Caki2 (cell line): Measurements from ENCODE around the gene KAT8. TPM values are rescaled to one million over a fixed set of nuclear protein-coding genes. Genes with fewer than 3 reads are reported as not detected.
A peak's percentile ranks its signal among the peaks of the same experiment; 100 is the strongest.
"Not testable (repeated sequence)": the region's sequence is repeated elsewhere in the genome, so short reads cannot be mapped to it uniquely, and the experiment has no call there.

Experiments
- DNase-seq: peaks from one replicate; pipeline ENCODE4 v3.0.0-alpha.2; 2015; ENCODE audit warnings: low read depth
- in situ Hi-C: cut with HindIII; loops from 2 replicates; pipeline ENCODE4 v1.10.0; 2016; ENCODE audit warnings: low sequenced_read_pairs, low pct_unique_long_range_greater_than_20kb, mixed read lengths
- total RNA-seq: library from RNA; depleted of rRNA; stranded (reverse); fragments of >200 nt; shearing (Covaris generic); gene quantifications from 2 replicates; pipeline ENCODE4 v1.2.3, GENCODE V29; 2014; ENCODE audit warnings: low replicate concordance

Gene KAT8
- total RNA-seq, 1 experiment from 2014 or later: 102 TPM

- DNase-seq: peak; percentile 95
- in situ Hi-C loops: no loop called here
Measured at GRCh38 chr16:31138621-31139578, 21.4 kb downstream of the KAT8 start.

- DNase-seq, in situ Hi-C loops: not testable (repeated sequence)
Measured at GRCh38 chr16:31141071-31141469, 23.6 kb downstream of the KAT8 start.

DNA sequence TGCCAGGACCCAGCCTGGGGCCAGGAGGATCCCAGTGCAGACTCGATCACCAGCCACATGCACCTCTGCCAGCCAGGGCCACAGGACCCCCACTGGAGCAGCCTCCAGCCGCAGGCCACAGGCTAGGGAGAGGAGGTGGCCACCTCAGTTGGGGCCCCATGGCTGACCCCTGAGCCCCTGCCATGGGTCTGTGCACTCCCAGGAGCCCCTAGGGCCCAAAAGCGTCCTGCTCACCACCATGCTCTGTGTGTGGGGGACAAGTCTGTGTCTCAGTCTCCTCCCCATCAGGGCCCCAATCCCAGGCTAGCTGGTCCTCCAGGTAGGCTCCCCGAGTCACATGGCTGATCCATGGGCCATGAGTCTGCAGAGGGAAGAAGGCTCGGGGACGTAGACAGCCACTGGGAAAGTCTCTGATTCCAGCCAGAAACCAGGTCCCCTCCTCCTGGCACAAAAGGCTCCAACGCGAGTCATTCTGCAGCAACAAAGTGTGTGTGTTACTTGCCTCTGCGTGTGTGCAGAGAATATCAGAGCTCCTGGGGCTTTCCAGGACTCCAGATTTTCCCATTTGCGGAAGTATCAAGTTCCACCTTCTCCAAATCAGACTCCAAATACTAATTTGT is 24.1 kb downstream of the KAT8 start:
- in situ Hi-C loops: no loop called here
- no peak for DNase-seq

- peak; percentile 99 for DNase-seq
- in situ Hi-C loops: no loop called here
Measured at GRCh38 chr16:31142109-31143010, 24.9 kb downstream of the KAT8 start.

DNA sequence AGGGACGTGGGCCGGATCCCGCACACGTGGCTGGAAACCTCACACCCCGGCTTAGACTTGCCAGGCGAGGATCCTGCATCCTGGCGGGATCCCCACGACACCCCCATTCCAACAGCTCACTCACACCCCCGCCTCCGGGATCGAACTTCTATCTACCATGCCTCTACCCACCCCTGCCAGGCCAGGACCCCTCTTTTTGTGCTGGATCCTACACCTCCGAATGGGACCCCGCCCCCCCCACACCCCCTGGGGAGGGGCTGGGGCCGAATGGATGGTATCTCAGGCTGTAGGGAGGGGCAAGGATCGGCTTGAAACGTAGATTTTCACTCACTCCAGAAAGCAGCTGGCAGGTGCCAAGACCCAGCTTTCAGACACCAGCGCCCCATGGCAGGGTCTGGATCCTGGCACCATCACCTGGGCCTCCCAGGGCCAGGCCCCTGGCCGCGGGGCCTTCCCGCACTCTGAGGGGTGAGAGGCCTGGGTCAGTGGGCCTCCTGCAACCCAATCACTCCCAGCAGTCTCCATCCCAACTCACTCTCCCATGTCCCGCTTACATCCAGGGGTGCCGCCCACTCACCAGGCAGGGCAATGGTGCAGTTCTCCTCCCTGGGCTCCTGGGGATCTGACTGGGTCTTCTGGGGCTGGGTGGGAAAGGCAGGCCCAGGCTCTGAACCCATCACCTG is 25.7 kb downstream of the KAT8 start:
- in situ Hi-C loops: no loop called here
- no peak for DNase-seq

DNA sequence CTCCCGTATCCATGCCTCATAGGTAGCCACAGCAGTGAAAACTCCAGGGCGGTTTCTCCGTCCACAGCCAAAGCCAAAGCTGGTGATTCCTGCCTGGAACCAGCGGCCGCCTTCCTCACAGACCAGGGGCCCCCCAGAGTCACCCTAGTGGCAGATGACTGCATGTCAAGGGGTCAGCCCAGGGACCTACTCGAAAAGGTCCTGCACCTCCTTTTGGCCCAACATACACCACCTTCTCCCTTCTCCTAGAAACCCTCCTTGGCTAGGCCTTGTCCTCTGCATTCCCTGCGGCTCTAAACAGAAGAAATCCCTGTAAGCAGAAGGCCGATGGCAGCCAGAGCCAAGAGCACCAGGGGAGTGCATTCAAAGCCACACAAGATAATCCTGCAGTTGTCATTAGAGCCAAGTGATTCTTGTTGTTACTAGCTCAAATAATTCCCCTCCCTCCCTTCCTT is 26.3 kb downstream of the KAT8 start:
- in situ Hi-C loops: no loop called here
- no peak for DNase-seq

- in situ Hi-C loops, DNase-seq: not testable (repeated sequence)
Measured at GRCh38 chr16:31144418-31144817, 27.0 kb downstream of the KAT8 start.

DNA sequence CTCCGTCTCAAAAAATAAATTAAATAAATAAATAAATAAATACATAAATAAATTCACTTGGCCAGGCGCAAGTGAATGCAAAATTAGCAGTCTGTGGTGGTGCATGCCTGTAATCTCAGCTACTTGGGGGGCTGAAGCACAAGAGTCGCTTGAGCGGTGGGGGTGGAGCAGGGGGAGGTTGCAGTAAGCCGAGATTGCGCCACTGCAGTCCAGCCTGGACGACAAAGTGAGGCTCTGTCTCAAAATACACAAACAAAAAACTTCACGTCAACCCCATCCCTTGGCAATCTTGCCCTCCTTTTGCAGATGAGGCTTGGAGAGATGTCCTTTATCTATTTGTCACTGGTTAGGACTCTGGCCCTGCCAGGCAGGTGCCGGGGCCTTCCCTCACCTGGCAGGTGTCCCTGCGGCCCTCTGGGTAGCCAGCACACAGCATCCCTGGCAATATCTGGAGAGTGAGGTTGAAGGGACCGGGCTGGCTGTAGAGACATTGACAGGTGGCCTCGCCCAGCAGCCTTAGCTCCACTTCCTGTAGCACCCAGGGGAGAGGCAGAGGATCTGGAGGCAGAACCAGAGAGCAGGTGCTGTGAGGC is 28.0 kb downstream of the KAT8 start:
- DNase-seq: no peak

GRCh38 chr16:31147574-31147973 is 30.1 kb downstream of the KAT8 start:
- in situ Hi-C loops: no loop called here
- DNase-seq: no peak

More for the DNA sequence above, 28.0 kb downstream of the KAT8 start:
- in situ Hi-C loops: no loop called here

- no peak for DNase-seq
- in situ Hi-C loops: no loop called here
Measured at GRCh38 chr16:31148281-31148728, 30.8 kb downstream of the KAT8 start.

DNA sequence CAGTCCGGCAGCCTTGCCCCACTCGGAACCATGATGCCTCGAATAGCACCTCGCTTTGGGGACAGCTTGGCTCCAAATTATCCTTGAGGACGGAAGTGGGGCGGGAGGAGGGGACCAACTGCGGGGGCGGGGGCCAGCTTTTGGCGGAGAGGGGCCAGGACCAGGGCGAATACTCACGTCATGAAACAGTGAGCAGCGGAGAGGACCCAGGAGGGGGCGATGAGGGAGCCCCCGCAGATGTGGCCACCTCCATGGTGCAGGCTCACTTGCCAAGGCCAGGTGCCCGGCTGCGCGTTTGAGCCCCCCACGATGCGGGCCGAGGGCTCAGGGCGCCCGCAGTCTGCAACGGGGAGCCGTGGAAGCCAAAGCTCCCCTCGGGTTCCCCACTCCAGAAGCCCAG is 31.4 kb downstream of the KAT8 start:
- in situ Hi-C loops: no loop called here
- DNase-seq: no peak

- DNase-seq: no peak
- in situ Hi-C loops: no loop called here
Measured at GRCh38 chr16:31149332-31149731, 31.9 kb downstream of the KAT8 start.

GRCh38 chr16:31149894-31150890 is 32.7 kb downstream of the KAT8 start, which contains the start of gene PRSS36:
Gene PRSS36 (minus strand): TSS chr16:31150066. CDS start chr16:31150035, 31 bp downstream.
- in situ Hi-C loops: no loop called here
- DNase-seq: no peak

- in situ Hi-C loops: not testable (repeated sequence)
Measured at GRCh38 chr16:31150976-31151375, 33.5 kb downstream of the KAT8 start.

DNA sequence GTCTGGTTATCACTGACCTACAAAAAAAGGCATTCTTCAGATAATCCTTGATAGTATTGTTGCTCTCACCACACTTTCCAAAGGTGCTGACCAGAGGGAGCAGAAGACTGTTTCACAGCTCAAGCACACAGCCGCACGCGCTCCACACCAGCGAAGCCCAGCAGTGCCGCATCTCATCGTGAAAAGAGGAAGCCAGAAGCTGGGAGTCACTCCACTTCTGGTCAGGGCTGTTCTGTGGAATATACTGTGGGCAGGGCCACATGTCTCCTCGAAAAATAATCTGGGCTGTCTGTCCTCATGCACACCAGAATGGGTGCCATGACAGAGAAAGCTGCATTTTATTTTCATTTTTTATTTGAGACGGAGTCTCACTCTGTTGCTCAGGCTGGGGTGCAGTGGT is 39.7 kb downstream of the KAT8 start:
- in situ Hi-C loops: no loop called here
- no peak for DNase-seq

More at GRCh38 chr16:31150976-31151375, 33.5 kb downstream of the KAT8 start:
- DNase-seq: not testable (repeated sequence)

- no peak for DNase-seq
- in situ Hi-C loops: no loop called here
Measured at GRCh38 chr16:31167315-31167714, 49.9 kb downstream of the KAT8 start.
